T47D (cell line): ENCODE measurements around the gene FHIT.

ENCODE experiments used
- DNase-seq, 2 experiments: peaks; one replicate each; pipeline versions ENCODE4 v3.0.0 to v3.0.0-alpha.2; 2011 to 2012; ENCODE audit warnings: low read depth in 1 of 2, low spot score in 1 of 2
- JUND ChIP-seq: IDR thresholded peaks from 2 replicates; pipeline ENCODE4 v1.6.1; 2012; ENCODE audit warnings: low read depth
- in situ Hi-C: cut with HindIII; loops from 2 replicates; pipeline ENCODE4 v1.10.0; 2016; ENCODE audit warnings: low sequenced_read_pairs, low pct_unique_long_range_greater_than_20kb

The FHIT gene

GRCh38 chr3:59749291-59749690, 1502.0 kb downstream of the FHIT start:
- in situ Hi-C loops: no loop called here
- DNase-seq: no peak
- TF ChIP-seq JUND: no peak

- DNase-seq: no peak
- in situ Hi-C loops: no loop called here
- TF ChIP-seq JUND: no peak
Measured at GRCh38 chr3:59746585-59746984, 1504.7 kb downstream of the FHIT start.

GRCh38 chr3:59737241-59737640, 1514.0 kb downstream of the FHIT start:
- no peak for DNase-seq
- TF ChIP-seq JUND: no peak
- in situ Hi-C loops: no loop called here

DNA sequence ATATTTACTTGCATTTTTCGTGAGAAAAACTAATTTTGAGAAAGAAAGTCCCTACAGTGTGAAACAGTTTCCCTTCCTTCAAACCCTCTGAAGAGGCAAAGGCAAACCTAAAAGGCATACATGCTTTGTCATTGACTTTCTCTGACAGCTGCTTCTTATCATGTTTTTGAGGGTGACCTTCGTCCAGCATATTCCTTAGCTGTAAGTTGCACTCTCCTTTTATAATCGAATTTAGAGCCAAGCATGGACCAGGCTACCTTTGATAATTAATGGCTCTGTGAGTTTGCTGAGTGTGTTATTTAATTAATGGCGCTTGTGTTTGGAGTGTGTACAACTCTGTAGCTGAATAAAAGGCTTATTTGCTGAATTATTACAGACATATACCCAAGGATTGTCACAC, 1517.2 kb downstream of the FHIT start:
- in situ Hi-C loops: no loop called here
- no peak for DNase-seq
- no peak for TF ChIP-seq JUND

DNA sequence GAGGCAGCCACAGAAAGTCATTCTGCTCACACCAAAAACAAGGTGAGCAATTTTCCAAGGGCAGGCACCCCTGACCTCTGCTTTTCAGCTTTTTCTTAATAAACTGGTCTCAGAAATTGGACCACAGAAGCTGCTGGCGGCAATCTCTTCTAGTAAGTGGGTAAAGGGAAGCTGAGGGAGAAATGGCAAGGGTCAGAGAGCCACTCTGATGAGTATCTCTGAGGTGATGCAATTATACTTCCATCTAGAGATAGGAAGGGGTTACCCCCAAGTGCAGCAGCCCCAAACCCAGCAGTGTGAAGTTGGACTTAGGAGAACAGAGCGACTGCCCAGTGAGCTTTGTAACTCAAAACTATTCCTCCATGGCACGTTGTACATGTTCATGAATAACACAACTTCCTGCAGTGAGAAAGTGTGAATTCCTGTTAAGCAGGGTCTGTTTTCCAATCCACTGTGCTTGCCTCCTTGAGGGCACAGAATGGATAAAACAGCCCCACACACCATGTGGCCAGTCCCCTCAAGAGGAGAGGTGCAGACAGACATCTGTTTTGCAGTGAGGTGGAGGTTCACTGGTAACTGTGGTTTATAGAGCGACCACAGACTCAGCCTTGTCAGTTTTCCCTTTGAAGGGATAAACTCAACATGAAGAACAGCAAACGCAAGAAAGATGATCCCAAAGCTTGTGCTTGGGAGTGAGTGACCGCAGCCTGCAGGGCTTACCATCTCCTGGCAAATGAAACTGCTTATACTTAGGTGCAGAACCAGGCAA, 1518.0 kb downstream of the FHIT start:
- no peak for TF ChIP-seq JUND
- DNase-seq: no peak
- in situ Hi-C loops: no loop called here

DNA sequence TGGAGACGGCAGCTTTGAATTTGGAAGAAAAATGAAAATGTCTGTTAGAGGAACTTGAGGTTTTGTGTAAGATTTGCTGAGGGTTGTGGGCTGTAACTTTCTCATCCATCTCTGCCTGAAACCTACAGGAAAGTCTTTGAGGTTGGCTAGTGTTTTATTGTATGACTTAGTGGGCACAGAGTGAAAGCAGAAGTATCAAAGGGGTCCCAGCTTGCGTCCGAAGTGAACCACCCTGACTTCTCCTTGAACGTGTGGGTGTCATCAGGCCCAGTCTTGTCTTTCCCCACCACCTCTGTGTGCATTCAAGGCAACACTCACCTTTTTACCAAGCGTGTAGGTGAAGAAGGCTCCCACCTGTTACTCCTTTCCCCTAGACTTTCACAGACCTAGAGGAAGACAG, 1519.3 kb downstream of the FHIT start:
- no peak for TF ChIP-seq JUND
- DNase-seq: no peak
- in situ Hi-C loops: no loop called here

DNA sequence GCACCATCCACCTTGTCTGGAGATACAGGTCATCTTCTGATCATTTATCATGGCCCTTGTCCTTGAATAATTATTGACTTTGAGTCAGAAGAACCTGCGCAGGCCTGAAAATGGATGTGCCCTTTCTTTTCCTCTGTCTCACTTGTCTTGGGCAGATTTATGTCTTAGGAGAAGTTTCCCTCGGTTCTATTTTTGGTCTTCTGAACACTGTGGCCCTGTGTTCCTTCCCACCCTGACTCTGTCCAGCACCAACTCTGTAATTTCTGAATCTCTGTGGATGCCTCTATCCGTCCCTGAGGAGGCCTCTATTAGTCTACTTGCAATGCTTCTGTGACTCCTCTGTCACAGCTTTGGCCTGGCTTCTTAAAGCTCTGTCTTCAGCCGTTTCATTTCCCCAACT, 1520.7 kb downstream of the FHIT start:
- DNase-seq: no peak
- no peak for TF ChIP-seq JUND
- in situ Hi-C loops: no loop called here

DNA sequence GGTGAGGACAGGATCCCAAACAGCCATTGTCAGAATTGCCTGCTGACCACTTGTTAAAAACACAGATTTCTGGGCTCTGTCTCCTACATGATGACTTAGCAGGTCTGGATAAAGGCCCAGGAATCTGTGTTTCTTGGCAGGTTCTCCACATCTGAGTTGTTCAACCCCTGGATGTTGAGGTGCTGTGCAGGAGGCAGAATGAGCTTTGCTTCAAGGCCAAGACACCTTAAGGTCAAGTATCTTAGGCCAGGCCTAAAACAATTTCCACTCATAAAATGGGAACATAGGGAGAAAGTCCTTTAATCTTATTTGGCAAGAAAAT, 1522.7 kb downstream of the FHIT start:
- in situ Hi-C loops: no loop called here
- no peak for DNase-seq
- no peak for TF ChIP-seq JUND

- in situ Hi-C loops: no loop called here
- no peak for TF ChIP-seq JUND
- no peak for DNase-seq
Measured at GRCh38 chr3:59727902-59728586, 1523.2 kb downstream of the FHIT start.

DNA sequence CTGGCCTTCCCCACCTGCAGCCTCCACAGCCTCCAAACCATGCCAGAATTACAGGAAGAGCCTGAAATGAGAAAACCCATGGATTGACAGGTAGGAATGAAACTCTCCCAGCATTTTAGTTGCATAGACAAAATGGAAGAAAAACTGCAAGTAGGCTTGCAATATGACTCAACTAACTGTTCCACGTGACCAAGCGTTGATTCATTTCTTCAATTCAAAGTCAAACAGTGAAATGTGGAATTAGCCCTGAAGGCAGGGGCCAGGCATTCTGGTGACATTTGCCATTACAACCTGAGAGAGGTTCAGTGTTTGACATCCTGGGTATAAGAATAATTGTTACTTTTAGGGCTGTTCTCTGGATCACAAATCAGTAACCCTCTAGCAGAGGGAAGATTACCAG, 1525.0 kb downstream of the FHIT start:
- no peak for TF ChIP-seq JUND
- in situ Hi-C loops: no loop called here

GRCh38 chr3:59717679-59718205, 1533.5 kb downstream of the FHIT start:
- DNase-seq: no peak
- no peak for TF ChIP-seq JUND
- in situ Hi-C loops: no loop called here

More for the DNA sequence above, 1525.0 kb downstream of the FHIT start:
- peak in 1 of 2 experiments; percentile 4 for DNase-seq

DNA sequence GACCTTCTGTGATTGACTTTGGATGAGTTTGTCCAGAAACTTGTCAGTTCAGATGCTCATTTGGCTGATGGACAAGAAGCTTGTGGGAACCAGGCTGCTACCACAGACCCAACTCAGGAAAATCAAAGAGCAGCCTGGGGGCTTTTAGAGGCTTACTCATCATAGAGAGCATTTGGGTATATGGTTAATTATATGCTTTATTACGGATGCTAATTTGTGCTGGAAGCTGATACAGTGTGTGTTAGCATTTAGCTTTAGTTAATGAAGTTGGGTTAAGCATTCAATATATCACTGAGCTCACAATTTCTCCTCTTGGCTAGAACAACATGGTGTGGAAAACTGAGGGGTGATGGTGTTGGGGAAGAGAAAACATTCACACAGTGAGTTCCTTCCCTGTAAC, 1537.2 kb downstream of the FHIT start:
- in situ Hi-C loops: no loop called here
- DNase-seq: no peak
- TF ChIP-seq JUND: no peak

DNA sequence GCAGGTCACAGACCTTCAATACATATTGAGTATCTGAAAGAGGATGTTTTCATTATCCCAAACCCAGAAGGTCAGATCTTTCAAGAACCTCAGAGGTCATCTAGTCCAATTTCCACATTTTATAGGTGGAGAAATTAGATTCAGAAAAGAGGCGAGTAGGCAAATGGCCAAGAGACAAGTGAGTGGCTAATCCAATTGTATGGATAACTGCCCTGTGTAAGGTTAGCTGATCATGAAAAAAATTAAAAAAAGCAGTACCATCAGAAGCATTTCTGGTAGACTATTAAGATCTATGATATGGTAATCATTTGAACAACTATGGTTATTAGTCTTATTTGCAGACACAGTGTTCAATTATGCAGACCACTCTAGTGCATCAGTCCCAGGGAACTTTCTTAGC, 1540.7 kb downstream of the FHIT start:
- no peak for TF ChIP-seq JUND
- in situ Hi-C loops: no loop called here
- no peak for DNase-seq
